Measurements from ENCODE around the gene INCA1. TPM values are rescaled to one million over a fixed set of nuclear protein-coding genes. Genes with fewer than 3 reads are reported as not detected.

Gene INCA1
- total RNA-seq = 0.23 and 0.46 TPM in 2 replicates

GRCh38 chr17:4997302-4998026, at the start of gene INCA1, which contains the start of gene KIF1C:
TSS of gene INCA1 (minus strand) at chr17:4997522. CDS start at chr17:4994437, 3,085 bp downstream.
TSS of gene KIF1C (plus strand) at chr17:4997950. CDS start at chr17:5000247, 2,297 bp downstream.

DNA sequence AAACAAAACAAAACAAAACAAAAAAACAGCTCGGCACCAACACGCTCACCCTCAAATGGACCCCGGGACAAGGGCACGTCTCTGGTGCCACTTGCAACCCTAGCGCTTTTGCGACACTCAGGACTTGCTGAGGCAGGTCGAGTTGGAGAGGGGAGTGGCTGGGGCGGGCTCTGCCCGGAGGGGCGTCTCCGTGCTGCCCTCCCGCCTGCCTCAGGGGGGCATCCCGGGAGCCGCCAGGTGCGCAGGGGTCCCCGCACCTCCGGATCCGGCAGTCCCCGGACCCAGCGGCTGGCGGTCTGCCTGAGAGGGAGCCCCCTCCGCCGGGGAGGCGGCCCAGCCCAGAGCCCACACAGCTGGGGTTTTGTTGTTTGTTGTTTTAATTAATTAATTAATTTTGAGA, 38.0 kb upstream of the INCA1 start, which contains the start of gene SLC52A1:
Gene SLC52A1 (minus strand): TSS at position 112 of the 400 bp plus-strand sequence. CDS start 820 bp downstream, outside the sequence.

DNA sequence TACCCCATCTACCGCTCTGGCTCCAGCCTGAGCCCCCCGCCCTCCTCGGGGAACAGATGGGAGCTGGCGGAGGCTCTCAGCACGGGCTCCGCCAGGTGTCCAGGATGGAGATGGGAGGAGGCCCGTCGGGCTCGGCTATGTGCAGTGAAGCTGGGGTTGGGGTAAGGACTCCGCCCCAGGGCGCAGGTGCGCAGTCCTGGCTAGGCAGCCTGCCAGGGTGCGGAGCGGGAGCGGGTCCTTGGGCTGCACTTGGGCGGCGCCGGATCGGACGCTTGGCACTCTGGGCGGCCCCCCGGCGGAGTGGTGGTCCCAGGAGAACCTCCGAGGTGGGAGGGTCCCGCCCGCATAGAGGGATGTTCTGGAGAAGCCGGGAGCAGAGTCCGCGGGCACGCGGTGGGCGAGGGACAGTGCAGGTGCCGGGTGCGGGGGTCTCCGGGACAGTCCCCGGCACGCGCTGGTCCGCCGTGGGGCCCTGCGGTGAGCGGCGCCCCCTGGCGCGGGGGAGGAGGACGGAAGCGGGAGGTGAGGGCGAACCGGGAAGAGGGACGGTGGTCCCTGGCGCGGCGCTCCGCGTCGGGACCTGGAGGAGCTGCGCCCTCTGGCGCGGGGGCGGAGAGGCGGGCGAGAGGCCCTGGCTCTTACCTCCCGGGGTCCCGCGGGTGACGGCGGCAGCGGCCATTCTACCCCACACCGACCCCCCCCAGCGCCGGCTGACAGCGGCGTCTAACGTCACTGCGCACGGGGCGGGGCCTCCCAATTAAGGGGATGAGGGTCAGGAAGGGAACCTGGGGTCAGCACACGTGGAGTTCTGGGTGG, 10.2 kb downstream of the INCA1 start, which contains the start of gene CAMTA2:
Gene CAMTA2 (minus strand): TSS at position 725 of the 816 bp plus-strand sequence. CDS start 1,453 bp downstream, outside the sequence.

GRCh38 chr17:4967539-4968485, 29.5 kb downstream of the INCA1 start, which contains the start of gene SPAG7:
TSS of gene SPAG7 (minus strand) at chr17:4967817. CDS start at chr17:4967804, 13 bp downstream.

GRCh38 chr17:4950746-4951204, 46.5 kb downstream of the INCA1 start, which contains the start of gene ENO3:
TSS of gene ENO3 (plus strand) at chr17:4951119. CDS start at chr17:4951830, 711 bp downstream.

DNA sequence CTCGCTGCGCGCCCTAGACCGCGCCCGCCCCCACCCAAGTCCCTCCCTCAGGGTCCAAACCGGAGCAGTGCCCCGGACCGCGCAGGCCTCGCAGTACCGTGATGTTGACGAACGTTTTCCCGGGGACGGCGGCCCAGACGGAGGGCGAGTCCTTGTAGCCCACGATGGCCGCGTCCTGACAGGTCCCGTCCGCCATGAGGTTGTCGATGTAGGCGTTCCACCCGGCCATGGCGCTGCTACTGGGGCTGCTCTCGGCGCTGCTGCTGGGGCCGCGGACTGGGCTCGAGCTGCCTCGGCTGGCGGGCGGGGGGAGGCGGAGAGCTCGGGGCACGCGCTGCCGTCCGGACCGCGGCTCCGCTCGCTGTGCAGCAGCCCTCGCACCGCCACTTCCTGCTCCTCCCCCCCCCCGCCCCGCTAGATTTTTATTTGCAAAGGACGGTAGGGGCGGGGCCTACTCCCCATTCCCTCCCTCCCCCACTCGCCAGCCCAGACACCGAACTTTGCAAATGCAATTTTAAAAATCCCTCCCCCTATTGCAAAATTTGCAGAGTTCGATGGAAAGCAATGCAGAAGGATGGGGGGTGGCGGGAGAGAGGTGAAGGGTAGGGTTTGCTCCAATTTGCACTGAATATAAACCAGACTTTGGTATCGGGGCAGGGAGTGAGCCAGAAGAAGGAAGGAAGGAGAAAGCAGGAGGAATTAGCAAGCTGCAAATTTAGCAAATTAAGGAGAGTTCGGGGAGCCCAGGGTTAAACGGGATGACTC, 49.0 kb downstream of the INCA1 start, which contains the start of gene PFN1:
Gene PFN1 (minus strand): TSS at position 365 of the 765 bp plus-strand sequence. CDS start 136 bp downstream, at position 229.

DNA sequence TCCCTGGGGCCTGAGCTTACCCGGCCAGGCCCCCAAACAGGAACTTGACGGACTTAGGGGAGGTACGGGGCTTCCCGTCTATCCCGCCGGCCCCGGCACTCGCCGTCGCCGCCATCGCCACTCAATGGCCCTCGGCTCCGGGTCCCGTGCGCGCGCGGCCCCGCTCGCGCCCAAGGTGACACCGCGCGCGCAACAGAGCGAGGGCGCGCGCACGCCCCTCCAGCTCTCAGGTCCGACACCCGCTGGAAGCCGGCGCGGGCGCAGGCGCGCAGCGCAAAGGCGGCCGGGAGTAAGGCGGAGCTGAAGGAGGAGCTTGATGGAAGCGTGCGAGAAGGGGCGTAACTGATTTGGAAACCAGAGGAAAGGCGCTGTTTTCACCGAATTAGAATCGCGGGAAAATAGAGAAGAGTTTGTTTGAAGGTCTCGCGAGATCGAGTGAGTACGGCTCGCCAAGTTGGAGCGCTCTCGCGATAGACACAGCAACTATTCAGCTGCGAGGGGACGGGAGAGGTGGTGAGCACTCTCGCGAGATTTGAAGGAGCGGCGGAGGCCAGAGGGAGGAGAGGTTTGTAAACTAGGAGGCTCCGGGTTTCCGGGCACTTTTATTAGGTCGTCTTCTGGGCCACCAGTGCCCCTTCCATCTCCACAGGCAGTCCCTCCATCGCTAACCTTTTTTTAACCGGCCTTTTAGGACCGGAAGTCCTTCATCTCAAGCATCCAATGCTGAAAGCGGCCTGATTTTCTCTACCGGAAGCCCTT, 57.3 kb downstream of the INCA1 start, which contains the start of the genes RNF167 and SLC25A11:
Gene RNF167 (plus strand): TSS at position 473 of the 759 bp plus-strand sequence. CDS start 642 bp downstream, outside the sequence.
Gene SLC25A11 (minus strand): TSS at position 251 of the 759 bp plus-strand sequence. CDS start 136 bp downstream, at position 115.

Other genes with a start within 250 kb of the INCA1 start
- gene TM4SF5, start 225.6 kb downstream of the INCA1 start, total RNA-seq = not detected in 2 replicates
- gene VMO1, start 211.2 kb downstream of the INCA1 start, total RNA-seq = 0.33 TPM in 2 replicates
- gene GLTPD2, start 208.6 kb downstream of the INCA1 start, total RNA-seq = not detected in 2 replicates
- 88.0 and 106 TPM in 2 replicates for gene PSMB6, start 201.4 kb downstream of the INCA1 start, total RNA-seq
- 16.4 and 25.9 TPM in 2 replicates for gene PLD2, start 190.4 kb downstream of the INCA1 start, total RNA-seq
- 49.9 and 73.2 TPM in 2 replicates for gene MINK1, start 164.2 kb downstream of the INCA1 start, total RNA-seq
- 6.4 and 9.9 TPM in 2 replicates for gene C17orf107, start 98.0 kb downstream of the INCA1 start, total RNA-seq
- 0.33 and 2.8 TPM in 2 replicates for gene CHRNE, start 94.4 kb downstream of the INCA1 start, total RNA-seq
- gene GP1BA, start 65.2 kb downstream of the INCA1 start, total RNA-seq = not detected in 2 replicates
- gene SLC25A11, start 57.5 kb downstream of the INCA1 start, total RNA-seq = 69.7 and 71.2 TPM in 2 replicates
- 26.6 and 27.2 TPM in 2 replicates for gene RNF167, start 57.3 kb downstream of the INCA1 start, total RNA-seq
- 405 and 683 TPM in 2 replicates for gene PFN1, start 49.0 kb downstream of the INCA1 start, total RNA-seq
- 3.3 and 3.4 TPM in 2 replicates for gene ENO3, start 46.4 kb downstream of the INCA1 start, total RNA-seq
- 39.8 and 47.0 TPM in 2 replicates for gene SPAG7, start 29.7 kb downstream of the INCA1 start, total RNA-seq
- 17.1 and 23.0 TPM in 2 replicates for gene CAMTA2, start 9.8 kb downstream of the INCA1 start, total RNA-seq
- 83.3 and 112 TPM in 2 replicates for gene KIF1C, start 428 bp upstream of the INCA1 start, total RNA-seq
- gene SLC52A1, start 37.9 kb upstream of the INCA1 start, total RNA-seq = 0.07 and 0.13 TPM in 2 replicates
- 0.92 and 1.6 TPM in 2 replicates for gene ZFP3, start 80.9 kb upstream of the INCA1 start, total RNA-seq
- 4.1 and 5.1 TPM in 2 replicates for gene ZNF232, start 114.4 kb upstream of the INCA1 start, total RNA-seq
- gene USP6, start 118.5 kb upstream of the INCA1 start, total RNA-seq = under 0.01 TPM in 1 of 2 replicates, not detected in the other
- 4.6 and 5.7 TPM in 2 replicates for gene ZNF594, start 194.3 kb upstream of the INCA1 start, total RNA-seq
- not detected in 2 replicates for gene SCIMP, start 237.3 kb upstream of the INCA1 start, total RNA-seq

Measured in smooth muscle cell of the pulmonary artery (primary cell).